Naive B cell (primary cell): ENCODE measurements around the gene TMEM150B. TPM values are rescaled to one million over a fixed set of nuclear protein-coding genes. Genes with fewer than 3 reads are reported as not detected.
"Not testable (repeated sequence)": the region's sequence is repeated elsewhere in the genome, so short reads cannot be mapped to it uniquely, and the experiment has no call there.

Source experiments
- ATAC-seq, 2 donors: fragments of 150-1000 bp; cut with Tn5 transposase; 2 replicates each; pipeline ENCODE4 v1.10.0; 2021; ENCODE audit warnings: low read depth in 2 of 2, mild to moderate bottlenecking in 2 of 2, moderate library complexity in 2 of 2
- DNase-seq: peaks from one replicate; pipeline ENCODE4 v3.0.0; 2022
- H3K27ac Mint-ChIP-seq, 6 donors: one replicate each; pipeline ENCODE4 v1.8.0; 2020 to 2022; ENCODE audit warnings: mild to moderate bottlenecking in 6 of 6, mixed read lengths in 6 of 6, moderate library complexity in 5 of 6, inconsistent platforms in 2 of 6
- H3K27me3 Mint-ChIP-seq, 3 donors: one replicate each; pipeline ENCODE4 v1.8.0; 2021 to 2022; ENCODE audit warnings: mixed read lengths in 3 of 3, mild to moderate bottlenecking in 1 of 3
- H3K36me3 Mint-ChIP-seq, 2 donors: one replicate each; pipeline ENCODE4 v1.8.0; 2020 to 2022; ENCODE audit warnings: mixed read lengths in 2 of 2, inconsistent platforms in 1 of 2, mild to moderate bottlenecking in 1 of 2
- H3K4me1 Mint-ChIP-seq, 3 donors: one replicate each; pipeline ENCODE4 v1.8.0; 2020 to 2022; ENCODE audit warnings: mixed read lengths in 3 of 3, inconsistent platforms in 1 of 3, mild to moderate bottlenecking in 1 of 3, moderate library complexity in 1 of 3
- H3K4me3 Mint-ChIP-seq, 8 donors: one replicate each; pipeline ENCODE4 v1.8.0; 2020 to 2022; ENCODE audit warnings: mild to moderate bottlenecking in 8 of 8, mixed read lengths in 8 of 8, moderate library complexity in 8 of 8, inconsistent platforms in 2 of 8
- H3K9me3 Mint-ChIP-seq, 7 donors: one replicate each; pipeline ENCODE4 v1.8.0; 2020 to 2022; ENCODE audit warnings: mixed read lengths in 7 of 7, mild to moderate bottlenecking in 5 of 7, inconsistent platforms in 2 of 7, moderate library complexity in 1 of 7
- polyA plus RNA-seq, 6 donors: library from polyadenylated mRNA; unstranded; fragments of 300-500 nt; fragmentation: Illumina TruSeq; gene quantifications; one replicate each; pipeline ENCODE4 v1.2.3, GENCODE V29; 2021; ENCODE audit warnings: low read depth in 6 of 6

Gene TMEM150B
- polyA plus RNA-seq, 6 donors from 2014 or later: not detected

DNA sequence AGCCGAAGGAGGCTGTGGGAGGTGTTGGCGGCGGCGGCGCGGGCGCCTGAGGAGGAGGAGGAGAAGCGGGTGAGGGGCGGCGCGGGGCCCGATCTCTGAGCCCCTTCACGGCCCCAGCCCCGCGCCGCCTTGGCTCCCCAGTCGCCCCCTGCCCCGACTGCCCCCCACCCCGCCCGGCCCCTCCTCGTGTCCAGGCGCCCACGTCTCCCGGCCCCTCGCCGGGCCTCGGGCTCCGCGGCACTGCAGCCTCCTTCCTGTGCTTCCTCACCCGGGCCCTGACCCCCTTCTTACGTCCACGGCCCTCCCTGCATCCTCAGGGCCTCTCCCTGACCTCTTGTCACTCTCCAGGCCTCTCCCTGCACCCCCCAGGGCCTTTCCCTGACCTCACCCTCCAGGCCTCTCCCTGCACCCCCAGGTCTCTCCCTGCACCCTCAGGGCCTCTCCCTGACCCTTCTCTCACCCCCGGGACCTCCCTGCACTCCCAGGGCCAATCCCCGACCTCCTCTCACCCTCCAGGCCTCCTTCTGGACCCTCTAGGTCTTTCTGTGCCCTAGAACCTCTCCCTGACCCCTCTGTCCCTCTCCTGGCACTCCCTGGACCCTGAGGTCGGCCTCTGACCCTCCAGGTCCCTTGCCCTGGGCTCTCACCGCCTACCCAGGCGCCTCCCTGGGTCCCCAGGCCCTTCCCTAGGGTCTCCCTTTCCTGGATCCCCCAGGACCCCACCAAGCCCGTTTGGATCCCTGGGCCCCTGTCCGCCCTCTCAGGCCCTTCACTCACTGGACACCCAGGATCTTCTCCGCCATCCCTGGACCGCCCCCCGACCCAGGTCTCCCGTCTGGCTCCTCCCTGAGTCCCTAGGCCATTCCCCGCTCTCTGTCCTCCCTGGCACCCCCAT is 15.0 kb upstream of the TMEM150B start:
- no peaks in the 10 kb centered on the region for H3K9me3 Mint-ChIP-seq
- ATAC-seq (no peak), DNase-seq (no peak)
- peaks cover 16 to 40% (median 22%) of the 10 kb centered on the region in 3 donors for H3K27me3 Mint-ChIP-seq
- H3K27ac Mint-ChIP-seq: peak overlapping the region; percentile 95 to 99 (median 98)
- peak overlapping the region; percentile 81 to 98 (median 94) for H3K4me3 Mint-ChIP-seq
- H3K36me3 Mint-ChIP-seq: no peaks in the 10 kb centered on the region
- peaks cover 26 to 28% (median 26%) of the 10 kb centered on the region in 3 donors for H3K4me1 Mint-ChIP-seq

DNA sequence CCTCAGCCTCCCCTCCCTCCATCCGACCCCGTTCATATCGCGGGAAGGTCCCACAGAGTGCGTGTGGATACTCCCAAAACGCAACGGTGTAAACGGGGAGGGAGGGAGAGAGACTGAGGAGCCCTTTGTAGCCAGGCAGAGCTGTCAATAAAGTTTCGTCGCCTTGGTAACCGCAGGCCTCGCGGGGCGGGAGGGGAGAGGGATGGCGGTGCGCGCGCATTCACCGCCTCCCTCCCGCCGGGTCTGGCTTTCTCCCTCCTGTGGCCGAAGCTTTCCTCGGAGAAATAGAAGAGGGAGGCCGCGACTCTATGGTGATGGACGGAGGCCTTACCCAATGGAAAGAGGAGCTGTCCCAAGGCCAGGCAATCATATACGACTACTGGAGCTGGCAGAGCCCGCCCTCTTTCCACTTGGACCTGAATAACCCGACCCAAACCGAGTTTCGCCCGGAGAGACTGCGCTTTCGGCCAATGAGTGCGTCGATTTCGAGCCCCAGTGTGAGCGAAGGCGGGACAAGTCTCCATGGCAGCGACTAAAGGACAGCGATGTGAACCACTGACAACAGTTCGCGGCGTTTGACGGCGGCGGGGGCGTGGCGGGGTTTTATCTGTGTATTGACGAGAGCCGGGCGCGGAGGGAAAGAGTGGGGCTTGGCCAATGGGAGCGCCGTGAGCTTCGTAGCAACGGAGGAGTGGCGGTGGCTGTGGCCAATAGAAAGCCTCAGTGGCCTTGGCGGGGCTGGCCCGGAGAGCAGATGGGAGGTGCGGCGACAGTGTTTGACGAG is 14.2 kb upstream of the TMEM150B start, which contains the start of gene KMT5C:
KMT5C (plus strand) TSS at position 772 of the 784 bp plus-strand sequence. CDS start 2,061 bp downstream, outside the sequence.
- peaks cover 16 to 46% (median 22%) of the 10 kb centered on the region in 3 donors for H3K27me3 Mint-ChIP-seq
- H3K27ac Mint-ChIP-seq: peak within 1 kb of the TSS; percentile 95 to 99 (median 98)
- H3K4me1 Mint-ChIP-seq: peaks cover 26 to 28% (median 26%) of the 10 kb centered on the region in 3 donors
- peak; percentile 100 for DNase-seq
- no peaks in the 10 kb centered on the region for H3K9me3 Mint-ChIP-seq
- peak within 1 kb of the TSS; percentile 81 to 98 (median 94) for H3K4me3 Mint-ChIP-seq
- ATAC-seq: peak; percentile 72 to 73
- H3K36me3 Mint-ChIP-seq: no peaks in the 10 kb centered on the region

DNA sequence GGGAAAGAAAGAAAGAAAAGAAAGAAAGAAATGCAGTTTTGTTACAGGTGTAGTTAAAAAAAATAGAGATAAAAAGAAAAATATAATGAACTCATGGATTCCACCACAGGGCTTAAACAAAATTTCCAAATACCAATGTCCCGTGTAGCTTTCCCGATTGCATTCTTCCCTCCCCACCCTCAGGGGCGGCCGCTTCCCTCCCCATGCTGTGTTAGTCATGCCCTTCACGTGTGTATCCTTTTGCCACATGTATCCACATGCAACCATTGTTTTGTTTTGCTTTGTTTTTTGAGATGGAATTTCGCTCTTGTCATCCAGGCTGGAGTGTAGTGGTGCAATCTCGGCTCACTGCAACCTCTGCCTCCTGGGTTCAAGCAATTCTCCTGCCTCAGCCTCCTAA is 11.0 kb upstream of the TMEM150B start:
- Mint-ChIP-seq H3K4me3 (no peak overlapping the region), H3K36me3 (no peaks in the 10 kb centered on the region), H3K4me1 (peaks cover 20 to 25% (median 22%) of the 10 kb centered on the region in 3 donors), H3K27ac (peak overlapping the region in 3 of 6 donors; percentile 39 to 96 (median 64)), H3K27me3 (peaks cover 24 to 55% (median 33%) of the 10 kb centered on the region in 3 donors), H3K9me3 (no peaks in the 10 kb centered on the region)
- ATAC-seq (no peak), DNase-seq (no peak)

DNA sequence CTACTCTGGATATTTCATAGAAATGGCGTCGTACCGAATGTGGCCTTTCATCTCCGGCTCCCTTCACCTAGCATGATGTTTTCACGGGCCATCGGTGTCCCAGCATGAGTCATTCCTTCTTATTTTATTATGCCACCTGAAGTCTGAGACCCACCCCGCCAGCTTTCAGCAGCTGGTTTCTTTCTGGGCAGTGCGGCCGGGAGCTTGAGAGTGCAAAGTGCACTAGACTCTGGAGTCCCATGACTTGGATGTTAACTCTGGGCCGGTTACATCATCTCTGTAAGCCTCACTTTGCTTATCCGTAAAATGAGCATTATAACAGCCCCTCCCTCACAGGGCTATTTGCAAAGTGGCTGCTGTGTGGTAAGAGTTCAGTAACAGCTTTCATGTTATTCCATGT is 8.7 kb upstream of the TMEM150B start:
- no peaks in the 10 kb centered on the region for H3K9me3 Mint-ChIP-seq
- H3K27ac Mint-ChIP-seq: no peak overlapping the region
- peak overlapping the region in 1 of 8 donors; percentile 38 for H3K4me3 Mint-ChIP-seq
- DNase-seq: no peak
- H3K4me1 Mint-ChIP-seq: peaks cover 6 to 8% (median 7%) of the 10 kb centered on the region in 3 donors
- no peak for ATAC-seq
- H3K27me3 Mint-ChIP-seq: peaks cover 22 to 60% (median 27%) of the 10 kb centered on the region in 3 donors
- H3K36me3 Mint-ChIP-seq: no peaks in the 10 kb centered on the region

DNA sequence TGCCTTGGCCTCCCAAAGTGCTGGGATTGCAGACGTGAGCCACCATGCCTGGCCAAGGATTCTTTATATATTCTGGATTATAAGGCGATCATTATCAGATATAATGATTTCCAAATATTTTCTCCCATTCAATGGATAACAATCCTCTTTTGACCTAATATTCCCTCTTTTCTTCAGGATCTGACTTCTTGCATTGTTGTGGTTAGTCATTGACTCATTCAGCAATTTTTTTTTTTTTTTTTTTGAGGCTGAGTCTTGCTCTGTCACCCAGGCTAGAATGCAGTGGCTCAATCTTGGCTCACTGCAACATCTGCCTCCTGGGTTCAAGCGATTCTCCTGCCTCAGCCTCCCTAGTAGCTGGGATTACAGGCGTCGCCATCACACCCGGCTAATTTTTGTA is 4.7 kb upstream of the TMEM150B start:
- H3K27me3 Mint-ChIP-seq: peaks cover 17 to 46% (median 18%) of the 10 kb centered on the region in 3 donors
- not testable (repeated sequence) for H3K36me3 Mint-ChIP-seq, DNase-seq, H3K4me1 Mint-ChIP-seq, ATAC-seq, H3K27ac Mint-ChIP-seq, H3K4me3 Mint-ChIP-seq, H3K9me3 Mint-ChIP-seq

DNA sequence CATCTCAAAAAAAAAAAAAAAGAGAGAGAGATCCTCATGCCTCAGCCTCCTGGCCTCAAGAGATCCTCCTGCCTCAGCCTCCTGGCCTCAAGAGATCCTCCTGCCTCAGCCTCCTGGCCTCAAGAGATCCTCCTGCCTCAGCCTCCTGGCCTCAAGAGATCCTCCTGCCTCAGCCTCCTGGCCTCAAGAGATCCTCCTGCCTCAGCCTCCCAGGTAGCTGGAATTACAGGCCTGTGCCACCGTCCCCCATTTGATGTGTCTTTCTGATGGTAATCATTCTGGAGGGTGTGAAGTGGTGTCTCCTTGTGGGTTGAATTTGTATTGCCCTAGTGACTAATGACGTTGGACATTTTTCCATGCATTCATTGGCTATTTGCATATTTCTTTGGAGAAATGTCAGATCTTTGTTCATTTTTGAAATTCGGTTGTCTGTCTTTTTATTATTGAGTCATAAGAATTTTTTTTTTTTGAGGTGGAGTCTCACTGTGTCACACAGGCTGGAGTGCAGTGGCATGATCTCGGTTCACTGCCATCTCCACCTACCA is 3.7 kb upstream of the TMEM150B start:
- H3K4me3 Mint-ChIP-seq, H3K27ac Mint-ChIP-seq, ATAC-seq: not testable (repeated sequence)

DNA sequence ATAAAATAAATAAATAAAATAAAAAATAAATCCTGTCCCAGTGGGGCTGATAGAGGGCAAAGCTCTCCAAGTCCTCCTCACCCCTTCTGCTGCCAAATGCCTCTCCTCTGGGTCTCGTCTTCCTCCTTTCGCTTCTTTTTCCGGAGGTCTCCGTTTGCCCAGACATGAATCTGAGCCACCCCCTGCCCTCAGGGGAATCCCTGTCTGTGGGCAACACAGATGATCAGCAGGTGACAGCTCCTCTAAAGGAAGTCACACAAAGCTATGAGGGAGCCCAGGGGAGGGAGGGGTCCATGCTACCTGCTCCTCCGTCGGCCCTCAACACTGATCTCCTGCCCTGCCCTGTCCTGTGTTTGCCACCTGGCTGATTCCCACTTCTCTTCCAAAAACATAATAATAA is 479 bp downstream of the TMEM150B start:
- no peak for DNase-seq
- no peak overlapping the region for H3K27ac Mint-ChIP-seq
- peak in 1 of 2 donors; percentile 67 for ATAC-seq
- no peaks in the 10 kb centered on the region for H3K4me1 Mint-ChIP-seq
- peaks cover 0 to 1% (median 0%) of the 10 kb centered on the region in 7 donors for H3K9me3 Mint-ChIP-seq
- H3K27me3 Mint-ChIP-seq: peaks cover 14 to 53% (median 33%) of the 10 kb centered on the region in 3 donors
- peak overlapping the region in 1 of 8 donors; percentile 74 for H3K4me3 Mint-ChIP-seq
- no peaks in the 10 kb centered on the region for H3K36me3 Mint-ChIP-seq

More for the DNA sequence above, 3.7 kb upstream of the TMEM150B start:
- H3K36me3 Mint-ChIP-seq, H3K4me1 Mint-ChIP-seq, DNase-seq, H3K9me3 Mint-ChIP-seq: not testable (repeated sequence)
- H3K27me3 Mint-ChIP-seq: peaks cover 14 to 42% (median 19%) of the 10 kb centered on the region in 3 donors

DNA sequence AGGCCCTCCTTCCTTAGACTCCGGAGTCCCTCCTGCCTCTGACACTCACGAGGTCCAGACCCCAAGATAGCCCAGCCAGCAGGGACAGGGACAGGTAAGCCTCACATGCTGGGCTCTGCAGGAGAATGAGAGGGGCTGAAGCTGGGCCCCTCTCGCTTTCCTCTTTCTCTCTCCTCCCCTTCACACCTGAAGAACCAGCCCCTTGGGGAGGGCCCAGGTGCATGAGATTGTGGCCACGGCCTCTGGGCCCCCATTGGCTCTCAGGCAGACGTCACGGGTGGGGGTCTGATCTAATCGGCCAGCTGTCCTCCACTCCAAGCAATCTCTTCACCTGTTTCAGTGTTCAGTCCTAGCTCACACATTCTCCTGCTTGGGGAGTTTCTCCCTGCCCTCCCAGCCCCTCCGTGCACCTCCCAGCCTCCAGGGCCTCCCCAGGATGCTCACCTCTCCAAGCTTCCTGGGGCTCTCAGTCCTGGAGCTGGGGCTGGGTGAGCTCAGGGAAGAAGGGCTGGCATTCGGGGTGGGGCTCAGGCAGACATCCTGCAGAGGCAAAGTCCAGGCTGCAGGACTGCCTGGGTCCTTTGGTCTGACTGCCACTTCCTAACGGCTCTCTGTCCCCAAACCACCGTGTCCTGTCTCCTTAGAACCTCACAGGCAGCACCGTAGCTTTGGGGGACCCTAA is 2.8 kb downstream of the TMEM150B start:
- no peaks in the 10 kb centered on the region for H3K9me3 Mint-ChIP-seq
- H3K4me1 Mint-ChIP-seq: no peaks in the 10 kb centered on the region
- H3K27ac Mint-ChIP-seq: peak overlapping the region in 1 of 6 donors; percentile 22

DNA sequence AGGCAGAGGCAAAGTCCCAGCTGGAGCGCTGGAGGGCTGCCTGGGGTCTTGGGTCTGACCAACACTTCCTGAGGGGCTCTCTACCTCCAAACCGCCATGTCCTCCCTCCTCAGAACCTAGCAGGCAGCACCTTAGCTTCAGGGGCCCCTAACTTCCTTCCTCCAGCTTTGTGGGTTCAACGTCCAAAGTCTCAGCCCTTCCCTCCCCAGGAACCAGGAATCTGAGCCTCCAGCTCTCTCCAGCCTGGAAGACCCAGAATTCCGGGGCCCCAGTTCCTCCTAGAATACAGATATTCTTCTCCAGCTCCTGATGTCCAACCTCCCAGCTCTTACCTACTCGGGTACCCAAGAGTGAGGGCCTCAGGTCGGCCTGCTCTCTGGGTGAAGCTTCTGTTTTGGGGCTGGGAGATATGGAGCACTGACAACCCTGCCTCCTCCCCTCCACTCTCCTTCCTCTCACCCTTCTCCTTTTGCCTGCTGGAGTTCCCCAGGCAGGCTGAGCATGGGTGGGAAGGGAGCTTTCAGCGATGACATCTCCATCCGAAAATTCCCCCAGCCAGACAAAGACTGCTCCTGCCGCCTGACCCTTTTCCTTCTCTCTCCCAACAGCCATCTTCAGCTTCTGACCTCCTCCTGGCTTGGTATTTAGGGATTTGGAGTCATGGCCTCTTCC is 3.5 kb downstream of the TMEM150B start:
- ATAC-seq (no peak), DNase-seq (no peak)
- Mint-ChIP-seq H3K4me3 (peak overlapping the region in 1 of 8 donors; percentile 64), H3K36me3 (no peaks in the 10 kb centered on the region), H3K27me3 (peaks cover 4 to 49% (median 33%) of the 10 kb centered on the region in 3 donors), H3K27ac (peak overlapping the region in 1 of 6 donors; percentile 10), H3K9me3 (no peaks in the 10 kb centered on the region), H3K4me1 (no peaks in the 10 kb centered on the region)

More for the DNA sequence above, 2.8 kb downstream of the TMEM150B start:
- H3K27me3 Mint-ChIP-seq: peaks cover 4 to 46% (median 33%) of the 10 kb centered on the region in 3 donors
- no peak overlapping the region for H3K4me3 Mint-ChIP-seq
- H3K36me3 Mint-ChIP-seq: no peaks in the 10 kb centered on the region
- ATAC-seq: no peak
- no peak for DNase-seq

DNA sequence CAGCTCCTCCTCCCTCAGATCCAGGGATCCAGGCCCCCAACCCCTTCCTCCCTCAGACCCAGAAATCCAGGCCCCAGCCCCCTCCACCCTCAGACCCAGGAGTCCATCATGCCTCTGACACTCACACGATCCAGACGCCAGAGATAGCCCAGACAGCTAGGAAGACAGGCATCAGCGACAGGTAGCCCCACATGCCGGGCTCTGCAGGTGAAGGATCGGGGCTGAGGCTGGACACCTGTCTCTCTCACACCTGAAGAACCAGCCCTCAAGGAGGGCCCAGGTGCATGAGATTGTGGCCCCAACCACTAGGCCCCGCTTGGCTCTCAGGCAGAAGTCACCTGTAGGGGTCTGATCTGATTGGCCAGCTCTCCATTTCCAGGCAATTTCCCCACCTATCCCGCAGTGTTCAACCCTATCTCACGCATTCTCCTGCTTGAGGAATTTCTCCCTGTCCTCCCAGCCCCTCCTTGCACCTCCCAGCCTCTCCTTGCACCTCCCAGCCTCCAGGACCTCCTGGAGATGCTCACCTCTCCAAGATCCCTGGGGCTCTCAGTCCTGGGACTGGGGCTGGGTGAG is 4.2 kb downstream of the TMEM150B start:
- Mint-ChIP-seq H3K27ac (no peak overlapping the region), H3K4me1 (no peaks in the 10 kb centered on the region), H3K9me3 (no peaks in the 10 kb centered on the region), H3K4me3 (no peak overlapping the region), H3K27me3 (peaks cover 4 to 46% (median 33%) of the 10 kb centered on the region in 3 donors), H3K36me3 (no peaks in the 10 kb centered on the region)
- ATAC-seq (no peak), DNase-seq (no peak)

DNA sequence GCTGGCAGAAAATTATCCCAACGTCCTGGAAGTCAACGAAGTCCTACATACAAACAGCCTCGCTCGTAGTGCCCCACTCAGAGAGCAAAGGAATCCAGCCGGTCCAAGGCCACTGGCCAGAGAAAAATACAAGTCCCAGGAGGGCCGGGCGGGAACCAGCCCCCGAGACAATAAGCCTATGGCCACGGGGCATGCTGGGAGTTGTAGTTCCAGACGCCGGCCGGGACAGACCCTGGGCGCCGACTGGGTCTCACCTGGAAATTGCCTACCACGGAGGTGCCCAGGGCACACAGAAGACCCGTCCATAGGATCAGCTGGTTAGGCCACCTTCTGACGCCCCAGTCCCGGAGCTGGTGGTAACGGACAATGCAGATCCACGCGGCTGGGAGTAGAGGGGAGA is 5.4 kb downstream of the TMEM150B start:
- H3K27me3 Mint-ChIP-seq: peaks cover 4 to 40% (median 30%) of the 10 kb centered on the region in 3 donors

DNA sequence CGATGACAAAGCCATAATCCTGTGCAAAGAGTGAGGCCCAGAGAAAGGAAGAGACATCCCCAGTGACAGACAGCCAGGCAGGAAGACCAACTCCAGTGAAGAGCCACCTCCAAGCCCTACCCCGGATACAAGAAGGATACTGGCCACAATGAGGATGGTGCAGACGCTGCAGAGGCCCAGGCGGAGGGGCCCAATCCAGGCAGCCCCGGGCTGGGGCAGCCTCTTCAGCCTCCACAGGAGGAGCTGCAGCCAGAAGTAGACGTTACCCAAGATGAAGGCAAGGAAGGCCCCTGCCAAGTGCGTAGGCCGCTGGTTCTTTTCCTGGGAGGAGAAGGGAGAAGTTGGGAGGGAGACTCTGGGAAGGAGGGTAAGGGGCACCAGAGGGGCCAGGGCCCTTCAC is 8.5 kb downstream of the TMEM150B start:
- Mint-ChIP-seq H3K27me3 (peaks cover 4 to 21% (median 9%) of the 10 kb centered on the region in 3 donors), H3K36me3 (no peaks in the 10 kb centered on the region), H3K4me1 (no peaks in the 10 kb centered on the region), H3K9me3 (no peaks in the 10 kb centered on the region), H3K27ac (no peak overlapping the region), H3K4me3 (no peak overlapping the region)
- DNase-seq: no peak
- no peak for ATAC-seq

More for the DNA sequence above, 5.4 kb downstream of the TMEM150B start:
- H3K36me3 Mint-ChIP-seq: no peaks in the 10 kb centered on the region
- H3K4me3 Mint-ChIP-seq: no peak overlapping the region
- no peak overlapping the region for H3K27ac Mint-ChIP-seq
- no peaks in the 10 kb centered on the region for H3K9me3 Mint-ChIP-seq
- no peaks in the 10 kb centered on the region for H3K4me1 Mint-ChIP-seq
- ATAC-seq (no peak), DNase-seq (no peak)
